A673 (cell line): ENCODE data around the gene UBE2J2. TPM values are rescaled to one million over a fixed set of nuclear protein-coding genes. Genes with fewer than 3 reads are reported as not detected.

Source experiments
- BruUV-seq: library from RNA; stranded (reverse); fragments of 400-500 nt; replicated peaks from 2 replicates; lab custom pipeline; 2021; lab: Mats Ljungman, UMichigan
- CTCF ChIA-PET: fragments of 300-600 bp; sonication (Branson Sonifier 250); formaldehyde crosslinking; loops from one replicate; lab custom pipeline; 2022; ENCODE audit warnings: antibody characterized with exemption; lab: Charles Lee
- POLR2A ChIA-PET: fragments of 300-600 bp; sonication (Branson Sonifier 250); formaldehyde crosslinking; loops from one replicate; lab custom pipeline; 2022; ENCODE audit warnings: antibody characterized with exemption; ENCODE audit not compliant: low non-redundant PET; lab: Charles Lee
- DNase-seq: peaks from one replicate; pipeline ENCODE4 v3.0.0-alpha.2; 2015; ENCODE audit warnings: low spot score
- H3K27ac ChIP-seq: fragments of 200-600 bp; sonication (generic); 2 replicates; pipeline ENCODE4 v1.5.1; 2016; ENCODE audit warnings: mixed run types, low read depth, mild to moderate bottlenecking, mixed read lengths, antibody characterized with exemption, low read length; ENCODE audit not compliant: poor library complexity, severe bottlenecking
- H3K27me3 ChIP-seq: fragments of 200-600 bp; sonication (generic); replicated peaks from 2 replicates; pipeline ENCODE4 v1.6.1; 2017; ENCODE audit warnings: mixed run types, low read depth, mild to moderate bottlenecking, mixed read lengths, antibody characterized with exemption, low read length; ENCODE audit not compliant: insufficient read depth, poor library complexity
- H3K36me3 ChIP-seq: fragments of 200-600 bp; sonication (generic); 2 replicates; pipeline ENCODE4 v1.6.1; 2016; ENCODE audit warnings: mixed run types, mild to moderate bottlenecking, mixed read lengths, antibody characterized with exemption, low read length; ENCODE audit not compliant: insufficient read depth, poor library complexity, severe bottlenecking
- H3K4me1 ChIP-seq: fragments of 200-600 bp; sonication (generic); 2 replicates; pipeline ENCODE4 v1.6.1; 2017; ENCODE audit warnings: mixed run types, mild to moderate bottlenecking, mixed read lengths, antibody characterized with exemption, low read length; ENCODE audit not compliant: insufficient read depth, poor library complexity, severe bottlenecking
- H3K4me3 ChIP-seq: fragments of 200-600 bp; sonication (generic); 2 replicates; pipeline ENCODE4 v1.5.1; 2016; ENCODE audit warnings: low read depth, mixed run types, mild to moderate bottlenecking, mixed read lengths, low read length; ENCODE audit not compliant: poor library complexity, severe bottlenecking
- H3K9me3 ChIP-seq: fragments of 200-600 bp; sonication (generic); 2 replicates; pipeline ENCODE4 v1.6.1; 2016; ENCODE audit warnings: mixed run types, low read depth, mild to moderate bottlenecking, mixed read lengths, antibody characterized with exemption, low read length; ENCODE audit not compliant: poor library complexity, severe bottlenecking
- EZH2 ChIP-seq: fragments of 200-600 bp; sonication (generic); IDR thresholded peaks from 2 replicates; pipeline ENCODE4 v1.6.1; 2017; ENCODE audit warnings: borderline replicate concordance, low read depth, mild to moderate bottlenecking, mixed read lengths, antibody characterized with exemption, low read length; ENCODE audit not compliant: poor library complexity, severe bottlenecking
- intact Hi-C: fragments of 100-400 bp; cut with micrococcal nuclease; formaldehyde crosslinking; loops from one replicate; pipeline ENCODE4 v1.10.0; 2022; ENCODE audit not compliant: unreplicated experiment
- total RNA-seq: library from RNA; stranded (reverse); gene quantifications from 2 replicates; pipeline ENCODE4 v1.2.3, GENCODE V29; 2021
- TF ChIP-seq, protein P1 (sequence below): fragments of 300-800, 200-600 bp; sonication (generic); conservative IDR thresholded peaks from 2 replicates; pipeline ENCODE4 v1.5.1; 2017; ENCODE audit warnings: low read depth, mild to moderate bottlenecking, antibody characterized with exemption, low read length, moderate library complexity, mixed read lengths

UBE2J2 gene
- total RNA-seq, 1 experiment from 2014 or later, result 92.8 TPM

DNA sequence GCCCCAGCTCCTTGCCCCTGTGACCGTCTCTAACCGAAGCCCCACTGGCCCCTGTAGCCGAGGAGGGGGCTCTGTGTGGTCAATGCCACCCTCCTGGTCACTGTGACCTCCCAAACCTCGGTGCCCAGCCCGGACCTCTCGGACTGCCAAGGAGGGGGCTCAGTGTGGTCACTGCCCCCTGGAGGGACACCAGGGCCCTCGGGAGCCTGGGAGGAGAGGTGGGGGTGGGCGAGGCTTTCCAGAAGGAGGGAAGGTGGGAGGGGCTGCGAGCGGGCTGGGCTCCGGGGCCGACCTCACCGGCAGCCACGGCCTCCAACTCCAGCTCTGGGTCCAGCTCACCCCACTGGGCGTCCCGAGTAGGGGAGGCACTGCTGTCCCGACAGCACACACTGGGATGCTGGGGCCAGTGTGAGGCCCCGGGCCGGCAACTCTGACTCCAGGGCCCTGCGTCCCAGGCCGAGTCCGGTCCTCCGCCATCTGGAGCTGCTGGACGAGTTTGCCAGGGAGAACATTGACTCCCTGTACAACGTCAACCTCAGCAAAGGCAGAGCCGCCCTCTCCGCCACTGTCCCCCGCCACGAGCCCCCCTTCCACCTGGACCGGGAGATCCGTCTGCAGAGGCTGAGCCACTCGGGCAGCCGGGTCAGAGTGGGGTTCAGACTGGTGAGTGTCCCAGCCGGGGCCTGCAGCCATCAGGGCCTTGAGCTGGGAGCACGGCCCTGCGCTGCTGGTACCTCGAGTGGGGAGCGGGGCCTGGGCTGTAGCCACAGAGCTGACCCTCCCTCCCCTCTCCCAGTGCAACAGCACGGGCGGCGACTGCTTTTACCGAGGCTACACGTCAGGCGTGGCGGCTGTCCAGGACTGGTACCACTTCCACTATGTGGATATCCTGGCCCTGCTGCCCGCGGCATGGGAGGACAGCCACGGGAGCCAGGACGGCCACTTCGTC, 12.9 kb upstream of the UBE2J2 start:
- Histone ChIP-seq H3K9me3 (no peaks in the 10 kb centered on the region), H3K27ac (no peak overlapping the region), H3K36me3 (no peaks in the 10 kb centered on the region), H3K27me3 (no peaks in the 10 kb centered on the region), H3K4me1 (no peaks in the 10 kb centered on the region), H3K4me3 (no peak overlapping the region)
- TF ChIP-seq, protein P1, sequence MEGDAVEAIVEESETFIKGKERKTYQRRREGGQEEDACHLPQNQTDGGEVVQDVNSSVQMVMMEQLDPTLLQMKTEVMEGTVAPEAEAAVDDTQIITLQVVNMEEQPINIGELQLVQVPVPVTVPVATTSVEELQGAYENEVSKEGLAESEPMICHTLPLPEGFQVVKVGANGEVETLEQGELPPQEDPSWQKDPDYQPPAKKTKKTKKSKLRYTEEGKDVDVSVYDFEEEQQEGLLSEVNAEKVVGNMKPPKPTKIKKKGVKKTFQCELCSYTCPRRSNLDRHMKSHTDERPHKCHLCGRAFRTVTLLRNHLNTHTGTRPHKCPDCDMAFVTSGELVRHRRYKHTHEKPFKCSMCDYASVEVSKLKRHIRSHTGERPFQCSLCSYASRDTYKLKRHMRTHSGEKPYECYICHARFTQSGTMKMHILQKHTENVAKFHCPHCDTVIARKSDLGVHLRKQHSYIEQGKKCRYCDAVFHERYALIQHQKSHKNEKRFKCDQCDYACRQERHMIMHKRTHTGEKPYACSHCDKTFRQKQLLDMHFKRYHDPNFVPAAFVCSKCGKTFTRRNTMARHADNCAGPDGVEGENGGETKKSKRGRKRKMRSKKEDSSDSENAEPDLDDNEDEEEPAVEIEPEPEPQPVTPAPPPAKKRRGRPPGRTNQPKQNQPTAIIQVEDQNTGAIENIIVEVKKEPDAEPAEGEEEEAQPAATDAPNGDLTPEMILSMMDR, result no peak
- TF ChIP-seq EZH2, result no peak
- ChIA-PET CTCF (no interaction called here), POLR2A (no interaction called here)
- no TSS peak for BruUV-seq
- DNase-seq, result no peak
- intact Hi-C loops, result no loop called here

DNA sequence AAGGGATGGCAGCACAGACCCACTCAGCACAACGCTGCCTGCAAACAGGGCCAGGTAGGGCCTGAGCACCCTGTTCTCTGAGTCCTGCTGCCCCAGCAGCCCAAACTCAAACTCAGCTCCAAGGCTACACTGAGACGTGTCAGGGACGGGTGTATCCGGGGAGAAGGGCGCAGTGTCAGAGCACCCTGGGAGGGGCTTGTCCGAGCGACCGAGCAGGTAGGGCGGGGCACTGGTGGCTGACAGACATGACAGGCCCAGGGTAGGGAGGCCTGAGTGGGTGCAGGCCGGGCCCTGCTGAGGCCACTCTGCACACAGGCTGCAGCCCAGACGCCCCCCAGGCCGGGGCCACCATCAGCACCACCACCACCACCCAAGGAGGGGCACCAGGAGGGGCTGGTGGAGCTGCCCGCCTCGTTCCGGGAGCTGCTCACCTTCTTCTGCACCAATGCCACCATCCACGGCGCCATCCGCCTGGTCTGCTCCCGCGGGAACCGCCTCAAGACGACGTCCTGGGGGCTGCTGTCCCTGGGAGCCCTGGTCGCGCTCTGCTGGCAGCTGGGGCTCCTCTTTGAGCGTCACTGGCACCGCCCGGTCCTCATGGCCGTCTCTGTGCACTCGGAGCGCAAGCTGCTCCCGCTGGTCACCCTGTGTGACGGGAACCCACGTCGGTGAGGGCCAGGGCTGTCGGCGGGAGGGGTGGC, 12.1 kb upstream of the UBE2J2 start:
- intact Hi-C loops, result no loop called here
- TF ChIP-seq, protein P1, result no peak
- no peak for TF ChIP-seq EZH2
- Histone ChIP-seq H3K36me3 (no peaks in the 10 kb centered on the region), H3K27me3 (no peaks in the 10 kb centered on the region), H3K4me3 (no peak overlapping the region), H3K27ac (no peak overlapping the region), H3K9me3 (no peaks in the 10 kb centered on the region), H3K4me1 (no peaks in the 10 kb centered on the region)
- no peak for DNase-seq
- CTCF ChIA-PET, result no interaction called here
- POLR2A ChIA-PET, result no interaction called here
- no TSS peak for BruUV-seq

GRCh38 chr1:1285102-1285571, 11.5 kb upstream of the UBE2J2 start:
- Histone ChIP-seq H3K36me3 (no peaks in the 10 kb centered on the region), H3K27ac (no peak overlapping the region), H3K4me3 (no peak overlapping the region), H3K4me1 (no peaks in the 10 kb centered on the region), H3K27me3 (no peaks in the 10 kb centered on the region), H3K9me3 (no peaks in the 10 kb centered on the region)
- no peak for DNase-seq
- ChIA-PET POLR2A (no interaction called here), CTCF (no interaction called here)
- BruUV-seq, result no TSS peak
- intact Hi-C loops, result no loop called here
- no peak for TF ChIP-seq EZH2
